Measurements from ENCODE around the gene ANK3. TPM values are rescaled to one million over a fixed set of nuclear protein-coding genes. Genes with fewer than 3 reads are reported as not detected.
A peak's percentile ranks its signal among the peaks of the same experiment; 100 is the strongest.

Gene ANK3
- total and polyA plus RNA-seq, 2 donors (not counting 1 experiment from before 2014, with no cell fraction given): 0.50 to 0.79 TPM

DNA sequence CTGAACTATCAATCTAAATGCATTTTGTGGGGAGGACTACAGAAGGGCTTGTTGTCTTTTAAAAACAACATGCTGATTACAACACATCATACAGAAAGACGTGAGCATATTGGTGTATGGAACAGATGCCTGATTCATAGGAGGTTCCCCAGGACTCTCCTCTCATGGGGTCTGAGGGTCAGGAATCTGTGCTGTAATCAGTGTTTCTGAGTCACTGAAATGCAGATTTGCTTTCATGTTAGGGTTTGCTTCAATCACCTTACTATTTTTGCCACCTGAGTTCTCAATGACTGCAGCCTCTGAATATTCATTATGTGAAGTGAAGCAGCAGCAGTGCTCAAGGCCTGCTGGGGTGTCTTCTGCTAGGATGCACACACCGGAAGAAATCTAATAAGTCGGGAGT is 550 bp upstream of the ANK3 start:
- Histone ChIP-seq H3K4me3 (replicated peaks in 1 of 4; ENCODE audit: control extremely low read depth in 1 of 4, insufficient read depth in 1 of 4, low read depth in 3 of 4, low read length in 4 of 4) (no peak overlapping the region), H3K9me3 (ENCODE audit: control insufficient read depth, insufficient read depth, low read depth, low read length) (no peaks in the 10 kb centered on the region), H3K36me3 (ENCODE audit: control insufficient read depth, insufficient read depth, low read length) (no peaks in the 10 kb centered on the region), H3K79me2 (ENCODE audit: control insufficient read depth, insufficient read depth, low read length) (no peaks in the 10 kb centered on the region), H3K9ac (ENCODE audit: insufficient read depth, low read length) (no peak overlapping the region), H4K20me1 (ENCODE audit: control insufficient read depth, extremely low read depth, insufficient read depth, low read length) (no peaks in the 10 kb centered on the region), H3K27me3 (ENCODE audit: control insufficient read depth, insufficient read depth, low read length) (no peaks in the 10 kb centered on the region), H2AFZ (ENCODE audit: low read length) (no peak overlapping the region), H3K4me1 (ENCODE audit: control insufficient read depth, extremely low read depth, insufficient read depth, low read length) (peaks cover 3% of the 10 kb centered on the region), H3K4me2 (ENCODE audit: extremely low read depth, insufficient read depth, low read length) (no peak overlapping the region), H3K27ac (ENCODE audit: insufficient read depth, low read length) (no peak overlapping the region)
- TF ChIP-seq EZH2 (IDR thresholded peaks at IDR 0.05; ENCODE audit: low read length, missing control alignments): no peak
- TF ChIP-seq, protein P1, sequence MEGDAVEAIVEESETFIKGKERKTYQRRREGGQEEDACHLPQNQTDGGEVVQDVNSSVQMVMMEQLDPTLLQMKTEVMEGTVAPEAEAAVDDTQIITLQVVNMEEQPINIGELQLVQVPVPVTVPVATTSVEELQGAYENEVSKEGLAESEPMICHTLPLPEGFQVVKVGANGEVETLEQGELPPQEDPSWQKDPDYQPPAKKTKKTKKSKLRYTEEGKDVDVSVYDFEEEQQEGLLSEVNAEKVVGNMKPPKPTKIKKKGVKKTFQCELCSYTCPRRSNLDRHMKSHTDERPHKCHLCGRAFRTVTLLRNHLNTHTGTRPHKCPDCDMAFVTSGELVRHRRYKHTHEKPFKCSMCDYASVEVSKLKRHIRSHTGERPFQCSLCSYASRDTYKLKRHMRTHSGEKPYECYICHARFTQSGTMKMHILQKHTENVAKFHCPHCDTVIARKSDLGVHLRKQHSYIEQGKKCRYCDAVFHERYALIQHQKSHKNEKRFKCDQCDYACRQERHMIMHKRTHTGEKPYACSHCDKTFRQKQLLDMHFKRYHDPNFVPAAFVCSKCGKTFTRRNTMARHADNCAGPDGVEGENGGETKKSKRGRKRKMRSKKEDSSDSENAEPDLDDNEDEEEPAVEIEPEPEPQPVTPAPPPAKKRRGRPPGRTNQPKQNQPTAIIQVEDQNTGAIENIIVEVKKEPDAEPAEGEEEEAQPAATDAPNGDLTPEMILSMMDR (conservative IDR thresholded peaks at IDR 0.05 in 1 of 2, IDR thresholded peaks at IDR 0.05 in 1 of 2; ENCODE audit: low read depth in 1 of 2, low read length in 2 of 2): no peak
- peak; percentile 21 to 56 for DNase-seq (ENCODE audit: low read depth in 2 of 2)

DNA sequence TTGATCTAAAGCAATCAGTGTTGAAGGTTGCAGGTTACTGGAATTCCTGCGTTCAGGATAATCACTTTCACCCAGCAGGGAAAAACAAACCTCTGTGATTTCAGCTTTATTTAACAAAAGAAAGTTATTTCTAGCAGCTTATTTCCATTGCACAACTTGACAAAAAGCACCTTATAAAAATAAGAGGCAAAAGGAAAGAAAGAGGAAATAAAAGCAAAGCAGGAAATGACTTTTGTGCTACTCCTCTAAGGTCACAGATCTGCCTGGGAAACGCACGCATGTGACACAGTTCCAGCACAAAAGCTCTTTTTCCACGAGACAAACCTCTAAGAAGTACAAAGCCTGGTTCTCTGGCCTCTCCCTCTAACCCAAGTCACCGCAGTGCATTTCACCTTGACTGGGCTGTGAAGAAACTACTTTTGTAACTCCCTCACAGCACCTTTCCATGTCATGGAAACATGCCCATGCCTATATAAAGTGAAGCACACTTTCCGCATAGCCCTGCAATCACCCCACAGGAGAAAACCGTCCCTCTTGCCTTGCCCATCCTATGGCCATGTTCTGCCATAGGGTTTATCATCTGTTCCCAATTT is 870 bp downstream of the ANK3 start:
- H3K4me2 ChIP-seq (ENCODE audit: extremely low read depth, insufficient read depth, low read length): no peak overlapping the region
- no peak overlapping the region for H3K27ac ChIP-seq (ENCODE audit: insufficient read depth, low read length)
- no peak overlapping the region for H2AFZ ChIP-seq (ENCODE audit: low read length)
- H3K4me3 ChIP-seq (replicated peaks in 1 of 4; ENCODE audit: control extremely low read depth in 1 of 4, insufficient read depth in 1 of 4, low read depth in 3 of 4, low read length in 4 of 4): no peak overlapping the region
- peaks cover 6% of the 10 kb centered on the region for H3K4me1 ChIP-seq (ENCODE audit: control insufficient read depth, extremely low read depth, insufficient read depth, low read length)
- DNase-seq (ENCODE audit: low read depth in 2 of 2): no peak
- H4K20me1 ChIP-seq (ENCODE audit: control insufficient read depth, extremely low read depth, insufficient read depth, low read length): no peaks in the 10 kb centered on the region
- no peaks in the 10 kb centered on the region for H3K36me3 ChIP-seq (ENCODE audit: control insufficient read depth, insufficient read depth, low read length)
- H3K9me3 ChIP-seq (ENCODE audit: control insufficient read depth, insufficient read depth, low read depth, low read length): no peaks in the 10 kb centered on the region
- TF ChIP-seq EZH2 (IDR thresholded peaks at IDR 0.05; ENCODE audit: low read length, missing control alignments): no peak
- TF ChIP-seq, protein P1 (conservative IDR thresholded peaks at IDR 0.05 in 1 of 2, IDR thresholded peaks at IDR 0.05 in 1 of 2; ENCODE audit: low read depth in 1 of 2, low read length in 2 of 2): no peak
- no peaks in the 10 kb centered on the region for H3K27me3 ChIP-seq (ENCODE audit: control insufficient read depth, insufficient read depth, low read length)
- no peaks in the 10 kb centered on the region for H3K79me2 ChIP-seq (ENCODE audit: control insufficient read depth, insufficient read depth, low read length)
- H3K9ac ChIP-seq (ENCODE audit: insufficient read depth, low read length): no peak overlapping the region

DNA sequence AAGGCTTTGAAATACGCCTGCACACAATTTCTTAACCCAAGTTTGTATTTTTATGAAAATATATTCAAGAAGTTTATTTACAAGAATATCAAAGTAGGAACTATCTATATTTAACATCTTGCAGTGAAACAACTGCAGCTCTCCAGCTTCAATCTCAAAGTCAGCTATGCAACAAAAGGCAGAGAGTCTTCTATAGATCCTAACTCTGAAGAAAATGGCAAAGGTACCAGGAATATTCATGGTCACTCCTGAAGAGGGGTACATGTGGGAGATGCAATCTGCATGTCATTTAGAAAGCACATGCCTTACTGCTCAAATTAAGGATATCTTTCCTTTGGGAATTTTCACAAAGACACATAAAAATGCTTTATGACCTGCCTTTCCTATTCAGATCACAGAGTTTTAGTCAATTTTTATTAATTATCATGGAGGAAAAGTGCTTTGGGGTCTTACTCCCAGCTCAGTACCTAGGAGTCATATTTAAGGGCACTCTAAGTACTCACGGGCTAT is 1.5 kb downstream of the ANK3 start:
- H3K4me2 ChIP-seq (ENCODE audit: extremely low read depth, insufficient read depth, low read length): no peak overlapping the region
- H4K20me1 ChIP-seq (ENCODE audit: control insufficient read depth, extremely low read depth, insufficient read depth, low read length): no peaks in the 10 kb centered on the region
- DNase-seq (ENCODE audit: low read depth in 2 of 2): no peak
- no peaks in the 10 kb centered on the region for H3K79me2 ChIP-seq (ENCODE audit: control insufficient read depth, insufficient read depth, low read length)
- no peaks in the 10 kb centered on the region for H3K27me3 ChIP-seq (ENCODE audit: control insufficient read depth, insufficient read depth, low read length)
- no peak overlapping the region for H2AFZ ChIP-seq (ENCODE audit: low read length)
- no peaks in the 10 kb centered on the region for H3K36me3 ChIP-seq (ENCODE audit: control insufficient read depth, insufficient read depth, low read length)
- TF ChIP-seq, protein P1 (conservative IDR thresholded peaks at IDR 0.05 in 1 of 2, IDR thresholded peaks at IDR 0.05 in 1 of 2; ENCODE audit: low read depth in 1 of 2, low read length in 2 of 2): no peak
- TF ChIP-seq EZH2 (IDR thresholded peaks at IDR 0.05; ENCODE audit: low read length, missing control alignments): no peak
- no peak overlapping the region for H3K4me3 ChIP-seq (replicated peaks in 1 of 4; ENCODE audit: control extremely low read depth in 1 of 4, insufficient read depth in 1 of 4, low read depth in 3 of 4, low read length in 4 of 4)
- H3K9ac ChIP-seq (ENCODE audit: insufficient read depth, low read length): no peak overlapping the region
- H3K4me1 ChIP-seq (ENCODE audit: control insufficient read depth, extremely low read depth, insufficient read depth, low read length): peaks cover 9% of the 10 kb centered on the region
- no peaks in the 10 kb centered on the region for H3K9me3 ChIP-seq (ENCODE audit: control insufficient read depth, insufficient read depth, low read depth, low read length)
- no peak overlapping the region for H3K27ac ChIP-seq (ENCODE audit: insufficient read depth, low read length)

Data from fibroblast of lung (primary cell).